ENCODE measurements around the gene FASN.

Gene FASN

GRCh38 chr17:82108961-82109475 lies 11.0 kb upstream of the FASN start:
- peaks cover 0 to 8% of the 10 kb centered on the region in 2 donors for H3K36me3 ChIP-seq (ENCODE audit: control insufficient read depth in 1 of 2, insufficient read depth in 2 of 2, low read length in 2 of 2)
- peaks cover 22 to 30% of the 10 kb centered on the region in 2 donors for H3K4me1 ChIP-seq (ENCODE audit: control insufficient read depth in 1 of 2, insufficient read depth in 2 of 2, low read length in 2 of 2)
- H3K27me3 ChIP-seq (ENCODE audit: control insufficient read depth in 1 of 2, insufficient read depth in 2 of 2, low read length in 2 of 2), result no peaks in the 10 kb centered on the region
- no peak overlapping the region for H3K4me3 ChIP-seq (ENCODE audit: low read depth in 1 of 2, low read length in 2 of 2)
- H3K27ac ChIP-seq (ENCODE audit: low read depth, low read length), result no peak overlapping the region
- H3K9me3 ChIP-seq (ENCODE audit: control insufficient read depth in 1 of 2, low read length in 2 of 2), result no peaks in the 10 kb centered on the region
- no peak overlapping the region for H3K9ac ChIP-seq (ENCODE audit: low read depth in 1 of 2, low read length in 2 of 2)

- Histone ChIP-seq H3K36me3 (ENCODE audit: control insufficient read depth in 1 of 2, insufficient read depth in 2 of 2, low read length in 2 of 2) (peaks cover 0 to 4% of the 10 kb centered on the region in 2 donors), H3K9me3 (ENCODE audit: control insufficient read depth in 1 of 2, low read length in 2 of 2) (no peaks in the 10 kb centered on the region), H3K27me3 (ENCODE audit: control insufficient read depth in 1 of 2, insufficient read depth in 2 of 2, low read length in 2 of 2) (no peaks in the 10 kb centered on the region), H3K4me1 (ENCODE audit: control insufficient read depth in 1 of 2, insufficient read depth in 2 of 2, low read length in 2 of 2) (peaks cover 24 to 31% of the 10 kb centered on the region in 2 donors), H3K9ac (ENCODE audit: low read depth in 1 of 2, low read length in 2 of 2) (no peak overlapping the region), H3K4me3 (ENCODE audit: low read depth in 1 of 2, low read length in 2 of 2) (no peak overlapping the region), H3K27ac (ENCODE audit: low read depth, low read length) (no peak overlapping the region)
These were observed 10.5 kb upstream of the FASN start for GRCh38 chr17:82108496-82108945.

- no peaks in the 10 kb centered on the region for H3K36me3 ChIP-seq (ENCODE audit: control insufficient read depth in 1 of 2, insufficient read depth in 2 of 2, low read length in 2 of 2)
- H3K4me3 ChIP-seq (ENCODE audit: low read depth in 1 of 2, low read length in 2 of 2), result no peak overlapping the region
- H3K9me3 ChIP-seq (ENCODE audit: control insufficient read depth in 1 of 2, low read length in 2 of 2), result no peaks in the 10 kb centered on the region
- H3K9ac ChIP-seq (ENCODE audit: low read depth in 1 of 2, low read length in 2 of 2), result no peak overlapping the region
- H3K27me3 ChIP-seq (ENCODE audit: control insufficient read depth in 1 of 2, insufficient read depth in 2 of 2, low read length in 2 of 2), result no peaks in the 10 kb centered on the region
- no peak overlapping the region for H3K27ac ChIP-seq (ENCODE audit: low read depth, low read length)
- peaks cover 24 to 31% of the 10 kb centered on the region in 2 donors for H3K4me1 ChIP-seq (ENCODE audit: control insufficient read depth in 1 of 2, insufficient read depth in 2 of 2, low read length in 2 of 2)
These were observed 10.0 kb upstream of the FASN start for GRCh38 chr17:82108038-82108437.

GRCh38 chr17:82107341-82107860 lies 9.4 kb upstream of the FASN start:
- H3K27ac ChIP-seq (ENCODE audit: low read depth, low read length), result no peak overlapping the region
- no peak overlapping the region for H3K9ac ChIP-seq (ENCODE audit: low read depth in 1 of 2, low read length in 2 of 2)
- H3K36me3 ChIP-seq (ENCODE audit: control insufficient read depth in 1 of 2, insufficient read depth in 2 of 2, low read length in 2 of 2), result no peaks in the 10 kb centered on the region
- peaks cover 24 to 31% of the 10 kb centered on the region in 2 donors for H3K4me1 ChIP-seq (ENCODE audit: control insufficient read depth in 1 of 2, insufficient read depth in 2 of 2, low read length in 2 of 2)
- no peaks in the 10 kb centered on the region for H3K9me3 ChIP-seq (ENCODE audit: control insufficient read depth in 1 of 2, low read length in 2 of 2)
- no peak overlapping the region for H3K4me3 ChIP-seq (ENCODE audit: low read depth in 1 of 2, low read length in 2 of 2)
- H3K27me3 ChIP-seq (ENCODE audit: control insufficient read depth in 1 of 2, insufficient read depth in 2 of 2, low read length in 2 of 2), result no peaks in the 10 kb centered on the region

- no peaks in the 10 kb centered on the region for H3K9me3 ChIP-seq (ENCODE audit: control insufficient read depth in 1 of 2, low read length in 2 of 2)
- H3K4me1 ChIP-seq (ENCODE audit: control insufficient read depth in 1 of 2, insufficient read depth in 2 of 2, low read length in 2 of 2), result peaks cover 24 to 34% of the 10 kb centered on the region in 2 donors
- peak overlapping the region; percentile 59 to 77 for H3K4me3 ChIP-seq (ENCODE audit: low read depth in 1 of 2, low read length in 2 of 2)
- H3K27ac ChIP-seq (ENCODE audit: low read depth, low read length), result peak overlapping the region; percentile 73
- H3K27me3 ChIP-seq (ENCODE audit: control insufficient read depth in 1 of 2, insufficient read depth in 2 of 2, low read length in 2 of 2), result no peaks in the 10 kb centered on the region
- peak overlapping the region; percentile 69 to 82 for H3K9ac ChIP-seq (ENCODE audit: low read depth in 1 of 2, low read length in 2 of 2)
- H3K36me3 ChIP-seq (ENCODE audit: control insufficient read depth in 1 of 2, insufficient read depth in 2 of 2, low read length in 2 of 2), result no peaks in the 10 kb centered on the region
These were observed 8.8 kb upstream of the FASN start for GRCh38 chr17:82106688-82107305.

GRCh38 chr17:82105882-82106687 lies 8.0 kb upstream of the FASN start:
- no peaks in the 10 kb centered on the region for H3K36me3 ChIP-seq (ENCODE audit: control insufficient read depth in 1 of 2, insufficient read depth in 2 of 2, low read length in 2 of 2)
- peak overlapping the region; percentile 69 to 82 for H3K9ac ChIP-seq (ENCODE audit: low read depth in 1 of 2, low read length in 2 of 2)
- H3K27ac ChIP-seq (ENCODE audit: low read depth, low read length), result peak overlapping the region; percentile 73
- no peaks in the 10 kb centered on the region for H3K9me3 ChIP-seq (ENCODE audit: control insufficient read depth in 1 of 2, low read length in 2 of 2)
- H3K27me3 ChIP-seq (ENCODE audit: control insufficient read depth in 1 of 2, insufficient read depth in 2 of 2, low read length in 2 of 2), result no peaks in the 10 kb centered on the region
- H3K4me1 ChIP-seq (ENCODE audit: control insufficient read depth in 1 of 2, insufficient read depth in 2 of 2, low read length in 2 of 2), result peaks cover 28 to 40% of the 10 kb centered on the region in 2 donors
- peak overlapping the region; percentile 59 to 77 for H3K4me3 ChIP-seq (ENCODE audit: low read depth in 1 of 2, low read length in 2 of 2)

GRCh38 chr17:82105417-82105881 lies 7.4 kb upstream of the FASN start:
- H3K4me1 ChIP-seq (ENCODE audit: control insufficient read depth in 1 of 2, insufficient read depth in 2 of 2, low read length in 2 of 2), result peaks cover 28 to 40% of the 10 kb centered on the region in 2 donors
- H3K4me3 ChIP-seq (ENCODE audit: low read depth in 1 of 2, low read length in 2 of 2), result peak overlapping the region; percentile 59 to 77
- no peak overlapping the region for H3K27ac ChIP-seq (ENCODE audit: low read depth, low read length)
- H3K9ac ChIP-seq (ENCODE audit: low read depth in 1 of 2, low read length in 2 of 2), result peak overlapping the region; percentile 69 to 82
- no peaks in the 10 kb centered on the region for H3K36me3 ChIP-seq (ENCODE audit: control insufficient read depth in 1 of 2, insufficient read depth in 2 of 2, low read length in 2 of 2)
- no peaks in the 10 kb centered on the region for H3K27me3 ChIP-seq (ENCODE audit: control insufficient read depth in 1 of 2, insufficient read depth in 2 of 2, low read length in 2 of 2)
- no peaks in the 10 kb centered on the region for H3K9me3 ChIP-seq (ENCODE audit: control insufficient read depth in 1 of 2, low read length in 2 of 2)

GRCh38 chr17:82104797-82105416 lies 6.9 kb upstream of the FASN start:
- H3K4me1 ChIP-seq (ENCODE audit: control insufficient read depth in 1 of 2, insufficient read depth in 2 of 2, low read length in 2 of 2), result peaks cover 28 to 43% of the 10 kb centered on the region in 2 donors
- H3K9ac ChIP-seq (ENCODE audit: low read depth in 1 of 2, low read length in 2 of 2), result no peak overlapping the region
- H3K27ac ChIP-seq (ENCODE audit: low read depth, low read length), result no peak overlapping the region
- H3K4me3 ChIP-seq (ENCODE audit: low read depth in 1 of 2, low read length in 2 of 2), result no peak overlapping the region
- no peaks in the 10 kb centered on the region for H3K27me3 ChIP-seq (ENCODE audit: control insufficient read depth in 1 of 2, insufficient read depth in 2 of 2, low read length in 2 of 2)
- H3K36me3 ChIP-seq (ENCODE audit: control insufficient read depth in 1 of 2, insufficient read depth in 2 of 2, low read length in 2 of 2), result no peaks in the 10 kb centered on the region
- H3K9me3 ChIP-seq (ENCODE audit: control insufficient read depth in 1 of 2, low read length in 2 of 2), result no peaks in the 10 kb centered on the region

GRCh38 chr17:82103553-82104451 lies 5.8 kb upstream of the FASN start:
- H3K27ac ChIP-seq (ENCODE audit: low read depth, low read length), result peak overlapping the region; percentile 20
- H3K36me3 ChIP-seq (ENCODE audit: control insufficient read depth in 1 of 2, insufficient read depth in 2 of 2, low read length in 2 of 2), result no peaks in the 10 kb centered on the region
- H3K9ac ChIP-seq (ENCODE audit: low read depth in 1 of 2, low read length in 2 of 2), result no peak overlapping the region
- H3K4me3 ChIP-seq (ENCODE audit: low read depth in 1 of 2, low read length in 2 of 2), result no peak overlapping the region
- peaks cover 36 to 50% of the 10 kb centered on the region in 2 donors for H3K4me1 ChIP-seq (ENCODE audit: control insufficient read depth in 1 of 2, insufficient read depth in 2 of 2, low read length in 2 of 2)
- no peaks in the 10 kb centered on the region for H3K9me3 ChIP-seq (ENCODE audit: control insufficient read depth in 1 of 2, low read length in 2 of 2)
- H3K27me3 ChIP-seq (ENCODE audit: control insufficient read depth in 1 of 2, insufficient read depth in 2 of 2, low read length in 2 of 2), result no peaks in the 10 kb centered on the region

Measured in duodenal mucosa (tissue), 2 donors.